ENCODE results near the gene LHX6.

Gene LHX6

GRCh38 chr9:122158202-122158601 lies 70.6 kb downstream of the LHX6 start:
- DNase-seq (ENCODE audit: low read depth), result peak; percentile 59
- peak; percentile 64 for TF ChIP-seq CTCF (IDR thresholded peaks at IDR 0.05; ENCODE audit: low read length, missing control alignments)
- H3K4me3 ChIP-seq (replicated peaks; ENCODE audit: low read depth, low read length), result no peak overlapping the region

- no peak for TF ChIP-seq CTCF (IDR thresholded peaks at IDR 0.05; ENCODE audit: low read length, missing control alignments)
- no peak overlapping the region for H3K4me3 ChIP-seq (replicated peaks; ENCODE audit: low read depth, low read length)
- no peak for DNase-seq (ENCODE audit: low read depth)
Observed at GRCh38 chr9:122155796-122156195, 73.0 kb downstream of the LHX6 start.
